NK-92 treated with Interleukin-12 subunit alpha and Interleukin-12 subunit beta, amount 100 ng/mL, for 24 hours (cell line): Measurements from ENCODE around the gene TGM5.
"Not testable (repeated sequence)": the region's sequence is repeated elsewhere in the genome, so short reads cannot be mapped to it uniquely, and the experiment has no call there.

ENCODE experiments used
- DNase-seq: peaks from one replicate; lab custom pipeline; 2025; lab: John Stamatoyannopoulos, UW

TGM5 gene

GRCh38 chr15:43249236-43249635 lies 17.5 kb downstream of the TGM5 start:
- no peak for DNase-seq

DNA sequence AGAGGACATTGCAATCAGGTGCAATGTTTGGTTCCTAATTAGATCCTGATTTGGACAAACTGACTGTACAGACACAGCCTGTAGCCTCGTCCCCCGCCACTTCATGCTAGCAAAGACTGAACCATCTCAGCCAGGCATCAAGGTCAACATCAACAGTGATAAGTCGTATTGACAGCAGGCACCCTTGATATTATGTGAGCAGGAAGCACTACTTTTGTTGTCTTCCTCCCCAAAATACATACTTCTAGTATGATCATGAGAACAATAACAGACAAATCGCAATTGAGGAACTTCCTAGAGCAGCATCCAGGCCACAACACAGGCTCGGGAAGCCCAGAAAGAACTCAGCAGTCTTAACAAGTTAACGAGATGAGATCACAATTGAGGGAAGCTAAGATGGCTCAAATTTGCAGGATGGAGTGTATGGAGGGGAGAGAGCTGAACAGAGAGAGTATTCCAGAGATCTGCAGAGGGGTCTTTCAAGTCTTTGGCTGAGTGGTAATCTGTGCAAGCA lies 20.4 kb downstream of the TGM5 start:
- no peak for DNase-seq

- DNase-seq, result no peak
Measured at GRCh38 chr15:43244092-43244491, 22.6 kb downstream of the TGM5 start.

- no peak for DNase-seq
Measured at GRCh38 chr15:43243020-43243645, 23.6 kb downstream of the TGM5 start.

DNA sequence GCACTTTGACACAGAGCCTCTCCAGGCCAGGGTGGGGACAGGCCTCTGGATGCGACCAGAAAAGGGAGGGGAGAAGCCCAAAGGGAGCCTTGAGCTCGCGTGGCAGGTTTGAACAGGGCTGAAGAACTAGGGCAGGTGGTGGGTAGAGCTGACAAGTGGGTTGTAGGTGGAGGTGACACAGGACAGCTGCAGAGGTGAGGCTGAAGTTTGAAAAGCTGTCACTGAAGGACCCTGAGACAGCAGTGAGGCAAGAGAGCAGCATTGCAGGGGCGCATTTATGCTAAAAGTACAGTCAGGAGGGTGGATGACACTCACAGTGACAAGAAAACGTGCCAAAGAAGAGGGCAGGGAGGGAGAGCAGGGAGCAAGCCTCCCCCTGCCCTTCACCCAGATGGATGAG lies 24.1 kb downstream of the TGM5 start:
- DNase-seq, result no peak

DNA sequence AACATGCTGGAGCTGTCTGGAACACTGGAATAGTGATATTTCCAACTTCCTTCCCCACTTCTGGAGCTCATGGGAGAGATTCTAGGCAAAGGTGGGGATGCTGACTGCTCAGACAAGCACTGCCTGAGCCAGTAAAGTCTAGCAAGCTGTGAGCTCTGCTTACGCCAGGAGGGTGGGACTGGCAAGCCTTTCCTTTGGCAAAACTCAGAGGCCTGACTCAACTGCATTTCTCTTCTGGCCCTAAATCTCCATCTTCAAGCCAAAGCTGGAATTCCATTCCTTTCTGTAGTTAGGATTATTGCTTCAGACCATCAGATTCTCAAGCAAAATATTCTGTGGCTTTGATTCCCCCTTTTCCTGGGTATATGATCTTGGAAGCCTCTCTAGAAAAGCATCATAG lies 25.6 kb downstream of the TGM5 start:
- DNase-seq, result no peak

DNA sequence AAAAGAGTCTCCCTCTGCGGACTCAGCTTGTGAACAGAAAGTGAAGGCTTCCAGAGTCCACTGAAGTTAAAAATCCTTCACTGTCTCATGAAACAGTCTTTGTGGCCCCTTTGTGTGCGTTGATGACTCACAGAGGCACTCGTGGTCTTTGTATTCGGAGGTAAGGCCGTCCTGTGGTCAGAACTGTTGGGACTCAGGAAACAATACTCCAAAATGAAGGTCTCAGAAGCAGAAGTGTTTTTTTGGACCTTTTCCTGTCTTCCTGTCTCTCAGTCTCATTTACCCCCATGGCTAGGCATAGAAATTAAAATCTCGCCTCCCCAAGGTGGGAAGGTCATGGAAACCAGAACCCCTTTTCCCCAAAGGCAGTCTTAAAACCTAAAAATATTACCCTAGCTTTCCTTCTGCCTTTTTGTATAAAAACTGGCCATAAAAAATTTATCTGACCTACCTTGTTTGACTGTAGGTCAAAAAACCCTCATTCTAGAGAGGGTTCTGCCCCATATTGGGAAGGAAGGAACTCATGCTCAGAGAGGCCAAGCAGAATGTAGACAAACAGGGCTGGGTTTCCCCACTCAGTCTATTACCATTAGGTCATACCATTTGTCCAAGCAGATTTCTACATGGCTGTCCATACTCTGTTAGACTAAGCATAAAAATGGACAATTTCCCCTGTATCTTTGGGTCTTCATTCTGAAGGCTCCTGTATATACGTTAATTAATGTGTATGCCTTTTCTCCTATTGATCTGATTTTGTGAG lies 26.8 kb downstream of the TGM5 start:
- DNase-seq, result no peak

- DNase-seq, result no peak
Measured at GRCh38 chr15:43238671-43239131, 28.0 kb downstream of the TGM5 start.

DNA sequence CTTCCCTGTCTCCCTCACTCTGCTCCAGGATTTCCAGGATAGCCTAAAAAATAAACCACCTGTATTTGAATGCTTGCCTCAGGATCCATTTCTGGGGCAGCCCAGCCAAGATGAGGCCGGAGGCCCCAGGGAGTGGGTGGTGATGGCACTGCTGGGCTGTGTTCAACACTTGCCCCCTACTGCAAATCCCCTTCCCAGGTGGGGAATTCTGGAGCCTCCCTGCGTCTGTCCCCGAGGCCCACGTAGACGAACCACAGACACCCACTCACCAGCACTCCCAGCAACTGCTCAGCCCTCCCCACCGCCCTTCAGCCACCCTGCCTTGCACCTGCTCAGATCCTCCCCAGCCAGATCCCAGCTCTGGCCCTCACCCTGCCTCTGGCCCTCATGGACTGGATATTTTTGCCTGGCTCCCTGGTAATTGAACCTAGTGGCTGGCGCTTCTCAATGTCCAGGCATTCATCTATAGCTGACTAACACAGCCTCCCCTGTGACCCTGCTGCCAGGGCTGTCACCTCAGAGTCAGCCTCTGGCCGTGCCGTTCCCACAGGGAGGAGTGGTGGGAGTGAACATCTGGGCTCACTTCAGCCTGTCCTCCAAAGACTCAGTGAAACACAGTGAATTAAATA lies 28.8 kb downstream of the TGM5 start:
- no peak for DNase-seq

GRCh38 chr15:43235536-43235935 lies 31.2 kb downstream of the TGM5 start:
- no peak for DNase-seq

DNA sequence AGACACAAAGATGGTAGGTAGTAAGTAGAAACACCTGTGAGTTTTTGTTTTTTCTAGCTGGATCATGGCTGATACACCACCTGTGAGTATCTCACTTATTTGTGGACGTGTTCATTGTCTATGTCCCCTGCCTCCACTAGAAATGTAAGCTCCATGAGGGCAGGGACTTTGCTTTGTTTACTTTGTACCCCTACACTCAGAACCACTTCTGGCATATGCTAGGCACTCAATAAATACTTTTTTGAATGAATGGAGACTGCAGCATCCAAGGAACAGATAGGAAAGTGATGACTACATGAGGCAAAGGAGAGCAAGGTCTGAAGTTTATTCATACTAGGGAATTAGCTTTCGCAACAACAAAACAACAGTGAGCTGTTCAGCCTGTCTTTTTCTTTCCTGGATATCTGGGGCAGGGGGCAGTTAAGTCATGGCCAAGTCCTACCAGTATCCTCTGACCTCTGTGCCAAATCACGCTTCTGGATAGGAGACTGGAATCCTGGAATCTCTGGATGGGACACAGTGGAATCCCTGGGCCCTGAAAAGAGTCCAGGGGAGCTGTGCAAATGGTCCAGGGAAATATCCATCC lies 34.3 kb downstream of the TGM5 start:
- no peak for DNase-seq

GRCh38 chr15:43230640-43231115 lies 36.0 kb downstream of the TGM5 start:
- DNase-seq, result no peak

DNA sequence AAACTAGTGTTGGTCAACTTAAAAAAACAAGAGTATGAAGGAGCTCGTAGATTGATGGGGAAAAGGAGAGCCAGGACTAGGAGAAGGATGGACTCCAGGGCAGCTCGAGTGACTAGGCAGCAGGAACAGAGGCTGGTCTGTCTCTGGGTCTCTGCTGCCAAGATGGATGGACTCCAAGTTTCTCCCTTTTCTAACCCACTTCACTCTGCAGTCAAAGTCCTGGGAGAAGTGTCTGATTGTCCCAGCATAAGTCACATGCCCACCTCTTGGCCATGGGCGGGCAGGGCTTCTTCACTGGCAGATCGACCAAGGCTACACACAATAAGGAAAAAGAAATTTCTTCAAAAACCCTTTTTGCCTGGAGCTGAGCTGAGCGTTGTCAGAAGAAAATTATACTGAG lies 36.8 kb downstream of the TGM5 start:
- DNase-seq, result no peak

DNA sequence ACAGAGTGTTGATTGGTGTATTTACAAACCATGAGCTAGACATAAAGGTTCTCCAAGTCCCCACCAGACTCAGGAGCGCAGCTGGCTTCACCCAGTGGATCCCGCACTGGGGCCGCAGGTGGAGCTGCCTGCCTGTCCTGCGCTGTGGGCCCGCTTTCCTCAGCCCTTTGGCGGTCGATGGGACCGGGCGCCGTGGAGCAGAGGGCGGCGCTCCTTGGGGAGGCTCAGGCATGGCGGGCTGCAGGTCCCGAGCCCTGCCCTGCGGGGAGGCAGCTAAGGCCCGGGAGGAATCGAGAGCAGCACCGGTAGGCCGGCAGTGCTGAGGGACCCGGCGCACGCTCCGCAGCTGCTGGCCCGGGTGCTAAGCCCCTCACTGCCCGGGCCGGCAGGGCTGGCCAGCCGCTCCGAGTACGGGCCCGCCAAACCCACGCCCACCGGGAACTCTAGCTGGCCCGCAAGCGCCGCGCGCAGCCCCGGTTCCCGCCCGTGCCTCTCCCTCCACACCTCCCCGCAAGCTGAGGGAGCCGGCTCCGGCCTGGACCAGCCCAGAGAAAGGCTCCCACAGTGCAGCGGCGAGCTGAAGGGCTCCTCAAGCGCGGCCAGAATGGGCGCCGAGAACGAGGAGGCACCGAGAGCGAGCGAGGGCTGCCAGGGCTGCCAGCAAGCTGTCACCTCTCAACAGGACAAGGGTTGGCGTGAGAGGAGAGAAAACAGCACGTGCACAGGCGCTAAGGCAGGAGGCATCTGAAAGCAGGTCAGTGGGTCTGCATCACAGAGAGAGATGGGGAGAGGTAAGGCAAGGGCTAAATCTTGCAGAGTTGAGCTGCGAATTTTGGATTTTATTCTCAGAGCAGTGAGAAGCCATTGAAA lies 40.1 kb downstream of the TGM5 start:
- no peak for DNase-seq

DNA sequence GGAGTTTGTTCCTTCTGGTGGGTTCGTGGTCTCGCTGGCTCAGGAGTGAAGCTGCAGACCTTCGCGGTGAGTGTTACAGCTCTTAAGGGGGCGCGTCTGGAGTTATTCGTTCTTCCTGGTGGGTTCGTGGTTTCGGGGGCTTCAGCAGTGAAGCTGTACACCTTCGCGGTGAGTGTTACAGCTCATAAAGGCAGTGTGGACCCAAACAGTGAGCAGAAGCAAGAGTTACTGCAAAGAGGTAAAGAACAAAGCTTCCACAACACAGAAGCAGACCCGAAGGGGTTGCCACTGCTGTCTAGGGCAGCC lies 40.8 kb downstream of the TGM5 start:
- DNase-seq, result not testable (repeated sequence)

DNA sequence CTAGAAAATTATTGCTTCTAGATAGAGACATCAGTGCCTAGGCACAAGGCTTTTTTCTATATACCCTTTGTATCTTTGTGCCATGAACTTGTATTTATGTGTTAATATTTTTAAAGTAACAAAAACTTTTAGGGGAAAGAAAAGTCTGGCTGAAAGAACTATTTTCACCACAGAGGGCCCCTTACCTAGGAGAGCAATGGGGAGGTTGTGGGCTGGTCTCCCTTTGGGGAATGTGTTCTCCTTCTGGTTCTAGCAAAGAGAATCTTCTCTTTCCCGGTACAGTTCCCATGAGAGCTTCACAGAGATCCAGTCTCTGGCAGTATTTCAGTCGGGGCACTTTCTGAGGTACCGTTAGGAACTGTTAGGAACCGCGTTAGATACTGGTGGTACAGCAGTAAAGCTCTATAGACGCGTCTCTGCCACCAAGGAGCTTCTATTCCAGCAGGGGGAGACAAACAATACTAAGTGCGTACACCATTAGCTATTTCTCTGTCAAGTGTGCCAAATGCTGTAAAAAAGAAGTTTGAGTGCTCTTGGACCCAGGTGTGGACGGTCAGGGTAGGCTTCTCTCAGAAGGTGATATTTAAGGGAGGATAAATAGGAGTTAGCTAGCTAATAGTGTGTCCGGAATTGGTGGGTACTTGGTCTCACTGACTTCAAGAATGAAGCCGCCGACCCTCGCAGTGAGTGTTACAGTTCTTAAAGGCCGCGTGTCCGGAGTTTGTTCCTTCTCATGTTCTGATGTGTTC lies 41.4 kb downstream of the TGM5 start:
- DNase-seq, result no peak

- DNase-seq, result no peak
Measured at GRCh38 chr15:43221422-43221821, 45.3 kb downstream of the TGM5 start.

DNA sequence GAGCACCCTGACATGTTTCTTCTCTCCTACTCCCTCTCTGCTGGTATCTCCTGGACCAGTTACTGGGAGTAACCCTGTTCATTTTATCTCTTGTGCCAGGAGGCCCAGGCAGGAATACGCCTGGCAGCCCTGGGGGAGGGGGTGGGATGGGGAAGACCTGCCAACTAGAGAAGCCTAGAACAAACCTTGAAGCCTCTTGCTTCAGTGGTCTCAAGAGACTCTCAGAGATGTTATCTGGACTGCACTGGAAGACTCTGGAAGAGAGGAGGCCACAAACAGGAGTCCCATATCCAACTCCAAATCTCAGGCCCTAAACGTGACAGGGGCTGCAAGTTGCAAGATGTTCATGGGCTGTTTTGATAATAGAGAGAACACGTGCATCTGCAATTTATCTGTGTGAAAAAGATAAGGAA lies 45.7 kb downstream of the TGM5 start, which contains the start of gene EPB42:
TSS of gene EPB42 (minus strand) at position 28 of the 413 bp plus-strand sequence. CDS start 193 bp downstream, outside the sequence.
- DNase-seq, result no peak

DNA sequence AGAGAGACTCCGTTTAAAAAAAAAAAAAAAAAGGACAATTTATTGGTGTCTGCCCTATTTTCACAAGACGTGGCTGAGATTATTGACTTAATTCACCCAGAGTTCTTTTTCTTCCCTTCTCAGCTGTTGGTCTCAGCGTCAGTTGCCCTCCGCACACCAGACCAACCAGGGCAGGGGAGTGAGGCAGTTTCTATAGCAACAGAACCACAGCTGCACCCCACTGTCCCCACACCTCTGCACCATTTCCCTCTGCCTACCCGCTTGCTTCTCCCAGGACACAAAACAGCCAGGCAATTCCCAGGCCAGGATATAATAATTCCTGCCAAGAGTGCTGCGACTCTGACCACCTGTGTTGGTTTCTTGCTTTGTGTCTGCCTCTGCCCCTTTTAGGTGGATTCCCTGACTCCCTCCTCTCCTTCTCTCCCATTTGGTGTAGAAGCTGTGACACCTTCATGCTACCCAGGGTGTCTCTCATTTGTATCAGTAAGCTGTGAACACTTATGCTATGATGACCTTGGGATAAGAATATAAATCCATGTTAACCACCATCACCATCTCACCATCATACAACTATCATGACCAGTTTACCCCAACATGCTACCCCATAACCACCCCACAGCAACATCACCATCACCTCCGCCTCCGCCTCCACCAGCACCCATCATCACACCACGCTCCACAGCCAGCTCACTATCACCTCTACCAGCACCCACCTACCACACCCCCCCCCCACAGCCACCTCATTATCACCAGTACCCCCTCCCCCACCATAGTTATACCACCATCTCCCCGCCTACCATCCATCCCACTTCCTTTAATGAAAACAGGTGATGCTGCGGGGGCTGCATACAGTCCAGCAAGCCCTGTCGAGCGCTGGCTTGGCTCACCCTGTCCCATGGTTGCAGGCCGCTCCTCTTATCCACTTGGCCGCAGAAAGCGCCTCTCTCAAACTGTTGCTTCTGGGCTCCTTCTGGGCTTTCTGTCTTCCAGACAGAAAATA lies 46.5 kb downstream of the TGM5 start:
- no peak for DNase-seq
